Stimulated activated CD8-positive, alpha-beta memory T cell treated with anti-CD3 and anti-CD28 coated beads, Interleukin-15, amount 100 ng/mL, for 1 hour (primary cell): ENCODE data around the gene IKZF1.

ENCODE experiments used
- DNase-seq: peaks from one replicate; pipeline ENCODE4 v3.0.0-alpha.2; 2020; ENCODE audit warnings: low read depth

Gene IKZF1

DNA sequence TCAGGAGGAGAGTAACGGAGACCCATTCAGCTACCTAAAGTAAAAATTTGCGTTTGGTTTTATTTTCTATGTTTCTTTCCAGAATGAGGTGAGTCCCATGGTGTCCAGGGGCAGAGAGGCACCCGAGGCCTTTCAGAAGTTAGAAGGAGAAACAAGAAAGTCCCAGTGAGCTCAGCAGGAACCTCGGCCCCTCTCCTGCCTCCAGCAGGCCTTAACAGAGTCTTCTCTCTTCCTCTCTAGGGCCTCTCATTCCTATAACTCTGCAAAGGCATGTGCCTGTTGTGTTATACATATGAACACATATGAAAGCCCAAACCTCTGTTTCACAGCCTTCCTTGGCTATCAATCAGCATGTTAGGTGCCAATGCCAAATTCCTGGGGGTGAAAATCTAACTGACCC is 20.8 kb upstream of the IKZF1 start:
- no peak for DNase-seq

GRCh38 chr7:50284296-50284695 is 20.2 kb upstream of the IKZF1 start:
- DNase-seq = no peak

DNA sequence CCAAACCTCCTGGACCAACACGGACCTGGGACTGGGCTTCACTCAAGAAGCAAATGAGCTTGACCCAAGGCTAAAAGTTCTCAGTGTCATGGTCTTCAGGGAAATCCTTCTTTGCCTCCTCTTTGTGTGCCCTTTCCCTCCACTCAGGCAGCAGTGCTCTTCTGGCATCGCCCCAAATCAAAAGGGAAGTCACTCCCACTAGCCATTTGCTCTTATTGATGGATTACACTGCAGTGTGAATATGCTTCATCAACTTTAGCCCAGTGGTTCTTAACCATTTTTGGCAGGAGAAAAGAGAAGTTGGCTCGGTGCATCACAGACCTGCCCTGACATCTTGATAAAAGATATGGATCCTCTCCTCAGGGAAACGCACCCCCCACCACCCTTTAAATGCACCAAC is 19.2 kb upstream of the IKZF1 start:
- no peak for DNase-seq

- DNase-seq = no peak
Measured at GRCh38 chr7:50287129-50287528, 17.4 kb upstream of the IKZF1 start.

DNA sequence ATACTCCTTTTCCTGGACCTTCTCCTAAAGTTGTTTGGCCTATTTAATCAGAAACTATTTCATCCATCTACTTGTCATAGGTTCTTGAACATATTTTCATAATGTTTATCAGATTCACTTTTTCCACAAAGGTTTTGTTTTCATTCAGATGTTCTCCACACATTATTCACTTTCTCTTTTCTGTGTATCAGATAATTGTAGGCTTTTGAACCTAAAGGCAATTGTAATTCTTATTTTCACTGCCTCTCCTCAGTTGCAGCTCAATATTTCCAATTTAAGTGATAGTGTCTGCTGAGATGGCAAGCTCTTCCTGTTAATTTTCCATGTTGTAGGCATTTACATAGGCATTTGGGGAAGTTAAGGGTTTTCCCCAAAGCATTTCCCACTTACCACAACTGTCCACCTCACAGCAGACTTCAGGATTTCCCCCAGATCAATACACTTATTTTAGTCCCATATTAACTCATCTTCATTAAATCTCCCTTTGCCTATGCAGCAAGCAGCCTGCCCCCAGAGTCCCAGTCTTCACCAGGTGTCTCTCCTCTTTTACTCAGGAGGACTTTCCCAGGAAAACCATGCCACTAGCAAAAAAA is 12.3 kb upstream of the IKZF1 start:
- no peak for DNase-seq

- no peak for DNase-seq
Measured at GRCh38 chr7:50292763-50293162, 11.8 kb upstream of the IKZF1 start.

GRCh38 chr7:50293509-50294179 is 10.9 kb upstream of the IKZF1 start:
- DNase-seq = no peak

GRCh38 chr7:50295133-50295532 is 9.4 kb upstream of the IKZF1 start:
- DNase-seq = no peak

GRCh38 chr7:50296799-50297198 is 7.7 kb upstream of the IKZF1 start:
- no peak for DNase-seq

DNA sequence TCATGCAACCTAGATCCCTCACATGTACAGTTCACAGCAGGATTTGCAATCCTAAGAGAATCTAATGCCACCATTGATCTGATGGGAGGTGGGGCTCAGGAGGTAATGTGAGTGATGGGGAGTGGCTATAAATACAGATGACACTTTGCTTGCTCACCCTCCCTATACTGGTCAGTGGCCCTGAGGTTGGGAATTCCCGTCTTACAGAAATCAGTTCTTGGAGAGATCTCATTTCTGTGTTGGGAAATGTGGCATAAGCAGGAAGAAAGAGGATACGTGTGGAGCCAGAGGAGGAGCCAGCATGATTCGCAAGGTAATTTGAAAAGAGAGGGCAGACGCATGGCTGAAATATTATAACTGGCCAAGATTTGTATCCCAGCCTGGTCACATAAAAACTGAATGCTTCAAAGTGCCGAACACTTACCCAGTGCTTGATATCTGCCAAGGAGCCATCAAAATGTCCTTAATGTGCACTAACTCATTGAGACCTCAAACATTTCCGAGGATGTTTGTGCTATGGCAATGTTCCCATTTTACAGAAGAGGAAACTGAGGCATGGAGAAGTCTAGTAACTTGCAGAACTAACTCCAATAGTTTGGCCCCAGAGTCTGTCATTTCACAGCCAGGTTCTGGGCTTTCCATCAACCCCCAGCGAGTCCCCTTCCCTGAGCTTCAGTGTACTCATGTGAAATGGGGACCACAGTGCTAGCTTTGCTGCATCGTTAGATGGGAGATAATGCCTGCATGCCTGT is 5.5 kb upstream of the IKZF1 start:
- no peak for DNase-seq

- no peak for DNase-seq
Measured at GRCh38 chr7:50300336-50300735, 4.2 kb upstream of the IKZF1 start.

- no peak for DNase-seq
Measured at GRCh38 chr7:50302486-50303334, 1.8 kb upstream of the IKZF1 start.

DNA sequence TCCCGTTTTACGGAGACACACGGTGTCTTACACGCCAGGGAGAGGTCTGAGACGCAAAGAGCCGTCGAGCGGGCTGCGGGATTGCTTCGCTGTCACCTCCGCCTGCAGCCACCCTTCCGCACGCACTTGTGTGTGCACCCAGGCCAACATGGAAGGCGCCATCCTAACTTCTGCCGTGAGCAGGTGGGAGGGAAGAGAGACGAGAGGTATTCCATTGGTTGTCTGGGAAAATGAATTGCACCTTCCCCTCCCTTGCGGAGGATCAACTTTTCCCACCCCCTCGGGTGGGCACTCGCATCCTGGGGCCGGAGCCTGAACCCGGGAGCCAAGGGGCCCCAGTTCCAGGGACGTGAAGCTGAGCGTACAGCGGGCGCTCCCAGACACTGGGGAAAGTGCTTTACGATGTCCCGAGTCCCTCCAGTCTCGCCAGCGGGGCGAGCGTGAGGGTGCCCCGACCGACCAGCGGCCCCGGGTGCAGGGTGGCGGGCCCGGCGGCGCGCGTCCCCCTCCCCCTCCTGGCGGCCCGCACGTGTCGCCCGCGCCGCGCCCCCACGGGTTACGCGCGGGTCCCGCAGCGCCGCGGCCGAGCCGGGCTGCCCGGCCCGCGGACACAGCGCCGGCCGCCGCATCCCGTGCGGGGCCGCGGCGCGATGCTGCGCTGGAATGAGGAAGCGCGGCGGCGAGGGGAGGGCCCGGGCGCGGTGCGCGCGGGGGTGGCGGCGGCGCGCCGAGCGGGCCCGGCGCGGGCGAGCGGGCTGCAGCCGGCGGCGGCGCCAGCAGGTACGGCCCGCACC is 984 bp upstream of the IKZF1 start:
- DNase-seq = no peak

DNA sequence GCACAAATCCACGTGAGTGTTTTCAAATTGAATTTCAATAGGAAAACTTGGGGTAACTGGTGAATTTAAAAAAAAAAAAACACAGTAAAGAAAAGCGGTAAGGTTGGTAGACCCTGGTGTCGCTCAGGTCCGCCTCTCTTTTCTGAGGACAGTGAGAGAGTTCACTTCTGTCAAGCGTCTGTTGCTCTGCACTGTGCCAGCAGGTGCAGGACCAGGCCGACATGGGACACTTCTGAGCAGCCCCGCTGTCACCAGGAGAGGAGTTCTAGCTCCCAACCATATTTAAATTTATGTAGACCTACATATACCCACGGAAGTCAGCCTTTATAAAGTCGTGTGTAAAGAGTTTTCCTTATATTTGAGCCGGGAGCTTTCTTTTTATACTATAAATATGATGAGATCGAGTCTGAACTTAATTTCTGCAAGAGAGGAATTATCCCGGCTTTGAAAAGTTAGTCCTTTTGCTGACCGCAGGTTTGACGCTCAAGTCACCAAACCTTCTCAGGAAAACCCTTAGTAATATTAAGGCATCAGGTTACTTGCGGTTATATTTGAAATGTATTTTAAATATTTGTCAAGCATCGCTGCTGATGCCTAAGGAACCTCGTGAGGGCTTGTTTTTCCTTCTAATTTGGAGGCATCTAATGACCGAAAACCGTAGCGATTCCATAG is 531 bp downstream of the IKZF1 start:
- no peak for DNase-seq

DNA sequence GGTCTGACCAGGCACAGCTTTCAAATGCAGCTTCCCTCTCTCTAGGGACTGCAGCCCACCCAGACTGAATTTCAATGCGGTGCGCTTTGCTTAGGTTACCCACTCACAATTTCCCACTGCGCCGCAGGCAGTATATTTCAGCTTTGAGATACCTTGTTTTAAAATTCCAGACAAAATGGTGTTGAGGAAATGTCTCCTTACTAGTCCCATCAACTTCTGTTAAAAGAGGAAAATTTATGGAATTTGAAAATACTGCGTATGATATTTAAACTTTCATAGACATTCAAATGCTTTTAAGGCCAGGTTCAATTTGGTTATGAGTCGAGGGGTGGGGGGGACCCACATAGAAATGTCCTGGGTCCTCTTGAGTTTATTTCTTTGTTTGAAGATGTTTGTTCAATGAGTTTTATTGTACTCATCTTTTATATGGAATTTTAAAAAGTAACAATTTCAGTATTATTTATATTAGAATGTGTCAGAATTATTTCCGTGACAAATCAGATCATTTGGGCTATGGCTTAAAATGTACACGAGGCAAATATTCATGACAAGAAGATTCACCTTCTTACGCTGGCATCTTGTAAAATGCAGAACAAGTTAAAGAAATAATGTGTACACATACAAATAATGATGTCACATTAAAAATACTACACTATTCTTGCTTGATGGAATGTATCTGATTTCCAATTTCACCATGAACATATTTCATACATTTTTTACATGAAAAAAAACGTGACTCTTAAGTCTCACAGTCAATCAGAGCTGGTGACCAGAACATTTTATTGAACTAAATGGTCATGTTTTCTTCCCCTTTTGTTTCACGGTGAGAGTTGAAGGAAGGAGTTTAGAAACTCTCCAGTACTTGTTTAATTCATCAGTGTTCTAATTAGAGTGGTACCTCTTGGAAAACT is 1.3 kb downstream of the IKZF1 start:
- no peak for DNase-seq

DNA sequence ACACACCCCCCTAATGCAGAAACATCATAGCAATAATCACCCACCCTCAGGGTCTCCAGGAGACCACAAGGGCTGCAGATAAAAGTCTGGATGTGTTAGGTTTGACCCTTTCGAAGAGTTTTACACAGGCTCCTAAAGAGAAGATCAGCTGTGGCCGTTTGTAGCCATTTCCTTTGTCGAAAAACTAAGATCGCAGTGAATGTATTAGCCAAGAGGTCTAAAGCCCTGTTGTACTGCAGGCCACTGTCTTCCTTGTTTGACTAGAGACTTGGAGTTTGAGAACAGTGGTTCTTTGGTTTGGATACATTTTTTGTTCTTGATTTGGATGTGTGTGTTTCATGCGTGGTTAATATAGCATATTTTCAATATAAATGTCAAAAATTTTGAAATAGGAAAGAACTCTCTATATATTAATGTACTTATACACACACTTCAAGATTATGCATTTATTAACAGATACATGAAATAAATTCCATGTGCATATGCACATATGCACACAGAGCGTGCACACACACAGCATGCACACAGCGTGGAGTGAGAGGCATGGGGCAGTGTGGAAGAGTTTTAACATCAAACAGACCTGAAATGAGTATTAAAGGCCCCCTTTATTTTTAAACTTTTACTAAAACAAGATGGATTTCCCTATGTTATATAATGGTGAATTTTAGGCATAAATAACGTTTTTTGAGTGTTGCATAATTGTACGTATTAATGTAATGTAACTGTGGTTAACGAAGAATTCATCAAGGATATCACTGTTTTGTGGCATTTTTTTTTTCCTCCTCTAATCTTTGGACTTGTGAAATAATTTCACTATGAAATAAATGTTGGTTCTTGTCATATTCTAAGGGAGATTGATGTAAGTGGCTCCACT is 2.2 kb downstream of the IKZF1 start:
- DNase-seq = no peak

DNA sequence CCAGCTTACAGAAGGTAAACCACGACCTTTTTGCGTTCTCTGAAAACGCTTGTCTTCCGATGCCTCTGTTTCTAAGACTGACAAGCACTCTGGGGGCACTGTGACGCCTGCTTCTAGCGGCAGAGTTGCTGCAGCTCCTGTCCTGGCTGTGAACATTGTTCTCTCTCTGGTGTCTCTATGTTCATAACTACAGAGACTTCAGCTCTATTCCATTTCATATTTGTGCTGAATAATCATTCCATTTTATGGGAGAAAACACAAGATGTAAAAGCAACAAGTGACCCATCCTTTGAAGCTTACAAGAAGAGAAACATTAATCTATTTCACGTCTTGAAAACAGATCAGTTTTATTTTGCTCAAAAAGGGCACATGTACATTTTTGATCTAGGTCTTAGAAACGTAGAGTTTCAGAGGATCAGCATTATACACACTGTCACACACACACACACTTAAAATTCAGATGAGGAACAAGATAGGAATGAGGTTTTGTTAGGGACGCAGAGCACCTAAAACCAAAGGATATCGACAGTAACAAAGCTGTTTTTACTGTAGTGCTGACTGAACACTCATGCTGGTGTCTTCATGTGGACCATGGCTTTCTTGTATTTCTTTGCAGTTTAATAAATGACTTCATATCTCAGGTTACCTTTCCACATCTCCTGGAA is 3.0 kb downstream of the IKZF1 start:
- DNase-seq = no peak

GRCh38 chr7:50308203-50308531 is 3.7 kb downstream of the IKZF1 start:
- DNase-seq = no peak
